Renal cortex interstitium (tissue), 11 donors: ENCODE data around the gene TMEM252. TPM values are rescaled to one million over a fixed set of nuclear protein-coding genes. Genes with fewer than 3 reads are reported as not detected.
A peak's percentile ranks its signal among the peaks of the same experiment; 100 is the strongest.

Experiments used
- DNase-seq, 11 donors: peaks; one replicate each; pipeline ENCODE4 v3.0.0-alpha.2; 2013; ENCODE audit warnings: low read depth in 9 of 11, low spot score in 4 of 11; ENCODE audit errors: extremely low read depth in 1 of 11
- polyA plus RNA-seq, 3 donors: library from polyadenylated mRNA; unstranded; fragments of 120-200 nt; gene quantifications; one replicate each; pipeline ENCODE4 v1.2.1, GENCODE V29; 2013; ENCODE audit not compliant: insufficient read length in 3 of 3

Gene TMEM252
- polyA plus RNA-seq, 3 donors: 8.1 to 11.1 (median 8.6) TPM

DNA sequence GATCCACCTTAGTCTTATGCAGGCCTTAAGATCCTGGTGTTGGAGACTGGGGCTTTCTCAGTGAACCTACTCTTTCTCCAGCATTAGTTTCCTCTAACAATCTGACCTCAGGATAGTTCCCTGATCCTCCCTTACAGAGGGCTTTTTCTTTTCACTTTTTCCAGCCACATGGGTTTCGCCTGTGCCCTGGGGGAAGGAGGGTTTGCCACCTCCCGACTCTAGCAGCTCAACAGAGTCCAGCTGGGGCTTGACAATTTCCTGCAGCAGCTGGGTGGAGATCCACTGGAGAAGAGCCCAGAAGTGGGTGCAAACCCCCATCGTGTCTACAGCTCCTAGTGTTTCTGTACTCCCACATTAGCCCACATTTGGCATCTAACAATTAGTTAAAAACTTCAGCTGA lies 7.6 kb upstream of the TMEM252 start:
- DNase-seq: no peak

DNA sequence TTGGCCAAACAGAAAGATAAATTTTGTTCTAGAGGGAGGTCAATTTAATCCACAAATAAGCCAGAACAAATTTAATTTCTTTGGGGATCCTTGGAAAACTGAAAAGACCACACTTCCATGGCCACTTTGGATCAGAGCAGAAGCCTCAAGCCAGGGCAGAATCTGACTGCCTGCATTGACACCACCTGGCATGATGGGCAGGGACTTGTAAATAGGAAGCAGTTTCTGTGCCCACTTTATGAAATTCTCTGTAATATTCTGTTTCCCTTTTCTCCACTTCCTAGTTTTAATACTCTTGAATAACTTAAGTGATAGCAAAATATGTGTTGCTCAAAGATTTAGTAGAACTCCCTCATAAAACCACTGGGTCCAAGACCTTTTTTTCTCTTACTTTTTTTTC lies 6.7 kb upstream of the TMEM252 start:
- no peak for DNase-seq

DNA sequence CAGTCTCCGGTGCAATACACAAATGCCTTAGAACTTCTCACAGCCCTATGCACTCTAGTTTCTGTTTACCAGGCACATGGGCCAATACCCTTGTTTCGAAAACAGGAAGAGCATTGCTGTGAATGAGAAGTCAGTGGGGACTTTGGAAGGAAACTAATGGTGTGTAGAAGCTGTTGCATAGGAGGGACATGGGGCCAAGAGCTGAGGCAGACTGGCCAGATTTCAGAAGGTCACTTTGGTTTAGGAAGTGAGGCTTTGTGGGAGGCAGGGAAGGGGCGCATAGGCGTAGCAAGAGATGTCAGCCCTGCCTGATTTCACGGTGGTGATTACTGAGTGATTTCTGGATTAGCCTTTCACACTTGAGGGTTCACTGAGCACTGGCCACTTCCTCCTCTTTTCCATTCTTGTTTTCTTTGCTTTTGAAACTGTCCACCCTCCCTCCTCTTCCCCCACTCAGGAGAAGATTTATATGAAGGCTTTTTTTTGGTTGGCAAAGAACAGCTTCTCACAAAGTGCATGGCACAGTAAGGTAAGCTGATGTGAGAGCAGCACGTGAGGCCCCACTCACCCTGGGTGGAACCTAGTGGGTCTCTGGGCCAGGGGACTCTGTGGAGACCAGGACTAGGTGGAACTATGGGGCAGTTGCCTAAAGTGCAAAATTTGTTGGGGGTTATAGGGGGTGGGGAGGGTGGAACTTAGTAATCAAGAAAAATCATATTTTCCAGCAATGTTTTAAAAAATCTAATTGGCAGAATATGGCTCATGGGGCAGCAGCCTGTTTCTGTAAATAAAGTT lies 6.1 kb upstream of the TMEM252 start:
- peak in 6 of 11 donors; percentile 60 to 79 (median 74) for DNase-seq

DNA sequence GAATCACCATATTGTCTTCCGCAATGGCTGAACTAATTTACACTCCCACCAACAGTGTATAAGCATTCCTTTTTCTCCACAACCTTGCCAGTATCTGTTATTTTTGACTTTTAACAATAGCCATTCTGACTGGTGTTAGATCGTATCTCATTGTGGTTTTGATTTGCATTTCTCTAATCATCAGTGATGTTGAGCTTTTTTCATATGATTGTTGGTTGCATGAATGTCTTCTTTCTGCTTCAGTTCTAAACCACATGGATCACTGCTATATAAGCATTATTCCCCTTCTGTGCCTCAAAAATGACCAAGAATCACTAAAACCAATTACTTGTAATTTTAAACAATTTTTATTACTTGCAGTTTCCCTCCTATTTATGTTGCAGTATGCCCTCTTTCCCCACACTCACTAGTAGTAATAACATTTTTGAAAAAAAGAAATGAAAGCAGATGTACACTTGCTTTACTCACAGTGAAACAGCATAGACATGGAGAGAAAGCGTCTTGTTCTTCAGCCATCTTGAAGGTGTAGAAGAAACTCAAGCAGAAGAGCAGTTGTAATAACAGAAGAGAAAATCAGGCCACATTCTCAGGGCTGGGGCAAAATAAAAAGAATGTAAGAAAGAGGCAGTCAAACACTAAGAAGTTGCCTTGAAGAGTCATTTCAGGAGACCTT lies 4.5 kb upstream of the TMEM252 start:
- no peak for DNase-seq

DNA sequence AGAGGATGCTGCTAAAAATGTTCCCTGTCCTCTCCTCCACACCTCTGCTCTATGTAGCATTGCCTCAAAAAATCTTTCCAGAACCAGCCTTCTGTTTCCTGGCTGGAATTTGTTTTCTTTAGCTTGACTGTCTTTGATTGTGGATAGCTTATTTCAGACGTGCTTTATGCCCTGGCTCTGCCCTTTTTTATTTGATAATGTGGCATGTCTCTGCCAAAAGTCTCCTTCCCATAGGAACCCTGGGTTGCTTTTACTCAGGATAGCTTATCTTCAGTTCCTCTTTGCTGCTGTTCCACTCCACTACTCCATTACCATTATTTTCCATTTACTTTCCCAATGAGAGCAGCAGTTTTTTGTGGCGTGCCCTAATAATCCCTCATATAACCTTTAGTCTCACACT lies 885 bp upstream of the TMEM252 start:
- DNase-seq: no peak

DNA sequence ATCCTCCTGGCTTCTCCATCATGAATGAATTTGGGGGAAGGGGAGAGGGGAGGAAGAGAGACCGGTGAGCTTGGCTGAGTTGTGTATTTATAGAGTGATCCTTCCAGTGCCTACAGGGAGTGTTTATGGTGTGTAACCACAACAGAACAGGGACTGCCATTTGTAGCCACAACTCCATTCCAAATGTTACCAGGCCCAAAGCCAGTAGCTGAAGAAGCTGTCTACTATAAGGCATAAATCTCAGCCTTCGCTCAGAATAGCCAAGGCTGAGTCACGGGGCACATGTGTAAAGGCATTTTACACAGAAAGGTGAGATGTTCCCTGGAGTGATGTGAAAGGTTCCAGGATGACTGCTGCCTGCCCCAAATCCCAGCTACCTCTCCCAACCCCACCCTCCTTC lies 2.5 kb downstream of the TMEM252 start:
- no peak for DNase-seq

DNA sequence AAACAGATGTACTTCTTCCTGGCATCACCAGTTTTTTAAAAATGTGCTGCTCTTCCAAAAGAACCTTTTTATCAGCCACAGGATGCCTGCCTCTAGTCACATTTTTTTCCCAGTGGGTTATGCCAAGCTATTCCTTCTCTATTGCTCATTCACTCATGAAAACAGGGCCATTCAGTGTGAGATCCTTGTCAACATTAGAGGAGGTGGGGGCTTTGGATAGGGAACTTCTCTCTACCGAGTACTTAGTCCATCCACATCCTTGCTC lies 3.1 kb downstream of the TMEM252 start:
- no peak for DNase-seq

DNA sequence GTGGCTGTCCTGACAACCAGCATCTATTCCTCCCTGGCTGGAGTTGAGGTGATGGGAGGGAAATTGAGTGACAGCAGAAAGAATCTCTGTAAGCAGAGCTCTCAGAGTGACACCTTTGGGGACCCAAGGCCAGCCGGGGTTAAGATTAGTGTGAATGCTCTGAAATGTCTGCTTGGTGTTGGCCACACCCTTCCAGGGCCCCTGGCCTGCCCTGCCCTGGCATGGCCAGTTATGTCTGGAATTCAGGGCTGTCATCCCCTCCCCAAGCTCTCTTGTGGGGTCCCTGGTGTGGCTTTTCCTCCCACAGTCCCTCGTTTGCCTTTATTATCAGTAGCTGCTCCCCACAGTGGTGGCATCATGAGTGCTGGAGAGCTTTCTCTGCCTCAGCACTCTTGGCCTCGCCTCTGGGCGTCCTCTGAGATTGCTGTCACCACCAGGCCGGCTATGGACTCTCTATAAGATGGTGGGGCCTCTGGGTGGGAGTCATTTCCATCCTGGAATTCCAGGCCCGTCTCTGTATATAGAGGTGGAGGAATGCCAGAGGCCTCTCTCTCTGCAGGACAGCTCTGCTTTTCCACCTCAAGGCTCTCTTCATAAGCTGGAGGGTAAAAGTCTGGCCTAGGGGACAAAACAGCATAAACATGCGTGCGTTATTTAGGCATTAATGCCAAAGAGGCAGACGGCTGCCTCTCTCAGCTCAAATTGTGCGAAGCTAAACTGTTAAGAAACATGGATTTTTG lies 3.6 kb downstream of the TMEM252 start:
- no peak for DNase-seq

DNA sequence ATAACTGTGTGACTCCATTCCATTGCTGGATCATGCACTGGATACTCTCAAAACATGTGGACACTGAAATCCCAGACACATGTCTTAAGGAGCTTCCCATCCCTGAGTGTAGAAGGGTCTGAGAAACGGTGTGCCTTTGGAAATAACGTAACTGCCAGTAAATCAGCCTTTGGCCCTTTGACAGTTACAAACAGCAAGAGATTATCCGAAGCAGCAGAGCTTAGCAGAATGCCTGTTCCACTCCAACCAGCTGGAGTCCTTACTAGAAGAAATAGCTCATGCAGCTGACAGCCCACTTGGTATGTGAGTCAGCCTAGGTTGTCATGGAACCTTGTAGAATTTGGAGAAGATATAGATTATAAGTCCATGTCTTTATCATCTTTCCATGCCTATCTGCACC lies 7.0 kb downstream of the TMEM252 start:
- DNase-seq: peak in 1 of 11 donors; percentile 64

DNA sequence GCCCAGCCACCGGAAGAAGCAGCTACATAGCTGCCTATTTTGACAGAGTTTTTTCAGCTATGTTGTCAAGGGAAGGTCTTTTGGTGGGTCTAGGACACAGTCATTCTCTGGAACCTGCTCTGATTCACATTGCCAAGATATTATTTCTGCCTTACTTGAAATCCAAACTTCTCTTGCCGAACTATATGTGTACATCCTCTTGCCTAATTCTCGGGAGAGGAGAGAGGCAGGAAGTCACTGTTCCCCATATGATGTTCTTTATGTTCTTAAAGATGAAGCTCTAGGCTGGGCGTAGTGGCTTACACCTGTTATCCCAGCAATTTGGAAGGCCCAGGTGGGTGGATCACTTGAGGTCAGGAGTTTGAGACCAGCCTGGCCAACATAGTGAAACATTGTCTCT lies 8.6 kb downstream of the TMEM252 start:
- no peak for DNase-seq

DNA sequence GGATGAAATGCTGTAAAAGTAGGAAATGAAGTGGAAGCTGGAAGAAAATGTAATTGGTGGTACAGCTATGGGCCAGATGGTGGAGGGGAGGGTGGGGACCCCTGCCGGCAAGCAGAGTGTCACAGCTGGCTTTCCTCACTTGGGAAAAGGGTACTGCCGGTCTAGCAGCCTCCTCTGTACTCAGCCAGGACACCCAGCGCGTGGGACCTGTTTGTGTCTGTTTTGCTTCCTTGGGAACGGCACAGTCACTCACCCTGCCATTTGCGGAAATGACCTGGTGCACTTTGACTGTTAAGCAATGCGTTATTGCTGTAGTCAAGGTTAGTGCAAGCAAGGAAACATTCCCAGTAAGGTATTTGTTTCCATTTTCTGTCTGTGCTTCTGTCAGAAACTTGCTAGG lies 10.1 kb downstream of the TMEM252 start:
- DNase-seq: peak in 10 of 11 donors; percentile 56 to 87 (median 72)

DNA sequence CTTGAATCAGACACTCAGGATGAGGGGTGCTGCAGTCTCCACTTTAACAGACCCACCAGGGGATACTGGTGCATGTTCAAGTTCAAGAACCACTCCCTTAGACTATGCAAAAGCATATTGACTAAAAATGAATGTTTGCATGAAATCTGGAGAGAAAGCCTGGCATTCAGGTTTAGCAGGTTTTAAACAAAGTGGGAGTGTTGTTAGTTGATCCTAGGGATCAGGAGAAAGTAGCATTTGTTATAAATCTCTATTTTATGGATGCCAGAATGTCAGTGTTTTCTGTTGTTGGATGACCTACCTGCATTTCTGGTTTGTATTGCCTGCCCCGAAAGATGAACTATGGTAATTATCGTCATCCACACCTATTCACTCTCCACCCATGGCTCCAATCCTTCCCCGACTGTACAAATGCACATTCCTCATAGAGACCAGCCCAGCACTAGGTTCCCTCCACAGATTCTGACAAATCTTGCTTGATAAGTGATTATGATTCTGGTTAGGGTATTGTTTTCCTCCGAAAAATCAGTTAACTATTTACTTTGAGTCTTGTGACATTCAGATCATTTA lies 17.2 kb downstream of the TMEM252 start:
- no peak for DNase-seq

DNA sequence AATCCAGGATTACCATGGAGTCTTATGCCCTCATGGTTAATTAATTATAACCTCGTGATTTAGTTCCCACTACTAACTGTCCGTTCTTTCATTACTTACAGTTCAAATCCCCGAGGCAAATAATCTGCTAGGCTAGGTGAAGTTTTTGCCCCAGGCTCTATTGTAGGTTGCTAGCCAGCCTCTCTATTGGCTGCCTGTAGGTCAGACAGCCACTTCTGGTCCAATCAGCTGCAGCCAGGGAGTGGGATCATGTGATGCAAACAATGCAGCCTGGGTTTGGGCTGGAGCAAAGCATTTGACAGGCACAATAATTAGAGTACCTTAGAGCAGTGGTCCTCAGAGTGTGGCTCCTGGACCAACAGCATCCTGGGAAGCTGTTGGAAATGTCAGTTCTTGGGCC lies 17.7 kb downstream of the TMEM252 start:
- DNase-seq: no peak

DNA sequence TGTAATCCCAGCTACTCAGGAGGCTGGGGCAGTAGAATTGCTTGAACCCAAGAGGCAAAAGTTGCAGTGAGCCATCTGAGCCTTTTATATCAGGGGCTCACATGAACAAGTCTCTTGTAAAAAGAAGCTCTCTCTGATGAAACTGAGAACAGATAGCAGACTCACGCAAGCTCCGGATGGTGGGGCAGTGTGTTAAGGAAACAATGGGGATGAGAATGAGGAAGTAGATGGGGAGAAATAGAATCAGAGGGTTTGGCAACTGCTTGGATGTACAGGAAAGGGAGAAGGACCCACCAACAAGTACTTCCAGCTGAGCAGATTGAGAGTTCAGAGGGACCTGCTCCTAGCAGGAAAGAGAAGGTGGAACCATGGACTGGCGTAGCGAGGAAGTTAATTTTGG lies 18.6 kb downstream of the TMEM252 start:
- DNase-seq: no peak

DNA sequence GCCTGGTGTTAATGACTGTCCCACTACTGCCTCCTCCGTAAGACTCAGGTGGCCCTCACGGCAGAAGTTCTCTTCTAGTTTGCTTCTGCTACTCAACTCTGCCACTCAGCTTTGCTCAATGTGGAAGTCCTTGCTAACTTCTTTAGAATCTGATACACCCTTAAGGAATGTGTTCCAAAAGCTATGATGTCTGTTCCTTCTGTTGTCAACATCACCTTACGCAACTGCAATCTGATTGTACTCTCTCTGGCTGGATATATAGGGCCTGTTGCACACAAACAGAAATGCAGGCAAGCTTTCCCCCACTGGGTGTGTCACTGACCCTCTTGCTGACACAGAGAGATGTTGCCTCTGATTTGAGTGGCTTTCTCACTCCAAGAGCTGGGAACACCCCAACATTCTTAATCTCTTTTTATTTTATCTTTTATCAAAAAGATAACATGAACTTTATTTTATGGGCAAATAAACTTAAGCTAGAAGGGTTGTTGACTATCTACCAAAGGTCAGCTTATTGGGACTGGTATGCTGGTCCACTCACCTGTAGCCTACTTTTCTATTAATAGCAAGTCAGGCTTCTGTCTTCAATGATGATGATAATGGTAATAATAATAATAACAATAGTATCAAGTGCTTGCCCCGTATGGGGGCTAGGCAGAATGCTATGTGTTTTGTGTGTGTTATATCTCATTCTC lies 25.2 kb downstream of the TMEM252 start:
- DNase-seq: no peak

DNA sequence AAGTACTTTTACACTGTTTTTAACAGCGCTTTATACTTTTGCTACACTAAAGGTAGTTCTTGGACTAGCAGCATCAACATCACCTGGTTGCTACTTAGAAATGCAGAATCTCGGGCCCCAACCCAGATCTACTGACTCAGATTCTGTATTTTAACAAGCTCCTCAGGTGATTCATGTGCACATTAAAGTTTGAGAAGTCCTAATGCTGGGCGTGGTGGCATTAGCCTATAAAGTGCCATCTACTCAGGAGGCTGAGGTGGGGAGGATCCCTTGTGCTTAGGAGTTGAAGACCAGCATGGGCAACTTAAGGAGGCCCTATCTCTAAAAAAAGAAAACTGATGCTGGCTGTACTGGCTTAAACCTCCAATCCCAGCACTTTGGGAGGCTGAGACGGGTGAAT lies 26.7 kb downstream of the TMEM252 start:
- no peak for DNase-seq

DNA sequence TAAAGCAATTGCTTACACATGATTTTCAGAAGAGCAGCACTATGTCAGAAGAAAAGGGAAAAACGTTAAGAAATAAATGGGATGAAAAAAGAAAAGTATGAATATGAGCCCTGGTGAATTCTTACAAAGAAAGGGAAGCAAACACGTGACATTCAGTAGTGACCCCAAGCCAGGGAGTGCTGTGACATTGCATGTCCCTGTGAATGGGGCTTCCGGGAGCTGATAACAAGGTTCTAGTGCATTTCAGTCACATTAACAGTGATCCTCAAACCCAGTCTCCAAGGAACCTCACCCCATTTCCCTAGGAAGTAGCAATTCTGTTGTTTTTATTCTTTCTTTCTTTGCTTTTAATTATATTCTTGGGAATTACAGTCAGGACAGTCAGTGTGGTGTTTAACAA lies 27.3 kb downstream of the TMEM252 start:
- no peak for DNase-seq

DNA sequence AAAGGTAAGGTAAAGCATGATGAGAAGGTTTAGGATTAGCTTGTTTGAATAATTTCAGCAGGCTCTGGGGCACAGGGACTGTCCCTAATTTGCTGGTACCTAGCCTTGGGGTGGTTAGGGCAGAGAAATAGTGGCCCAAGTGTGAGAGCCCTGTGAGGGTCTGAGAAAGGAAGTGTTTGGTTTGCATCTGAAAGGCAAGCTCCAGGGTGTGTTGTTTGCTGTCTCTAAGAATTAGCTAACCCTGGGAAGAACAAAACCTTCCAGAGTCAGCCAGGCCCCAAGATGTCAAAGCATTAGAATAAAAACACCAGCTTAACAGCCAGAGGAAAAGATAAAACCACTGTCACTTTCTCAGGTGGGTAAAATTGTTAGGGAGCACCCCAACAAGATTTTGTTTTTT lies 31.0 kb downstream of the TMEM252 start:
- no peak for DNase-seq

DNA sequence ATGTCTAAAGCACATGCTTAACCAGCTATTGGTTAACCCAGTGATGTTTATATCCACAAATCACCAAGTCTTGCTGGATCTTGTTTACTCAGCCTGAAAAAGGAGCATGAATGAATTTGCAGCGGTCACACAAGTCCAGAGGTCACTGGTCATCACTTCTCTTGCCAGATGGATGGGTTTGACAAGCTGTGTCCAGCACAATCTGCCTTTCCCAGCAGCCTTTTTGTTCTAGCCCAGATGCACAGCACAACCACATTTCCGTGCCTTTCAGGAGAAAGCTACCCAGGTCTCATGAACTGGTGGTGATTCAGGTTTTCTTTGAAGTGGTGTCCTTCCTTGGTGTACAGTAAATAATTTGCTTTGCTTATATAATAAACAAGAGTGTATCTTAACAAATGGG lies 32.1 kb downstream of the TMEM252 start:
- no peak for DNase-seq

DNA sequence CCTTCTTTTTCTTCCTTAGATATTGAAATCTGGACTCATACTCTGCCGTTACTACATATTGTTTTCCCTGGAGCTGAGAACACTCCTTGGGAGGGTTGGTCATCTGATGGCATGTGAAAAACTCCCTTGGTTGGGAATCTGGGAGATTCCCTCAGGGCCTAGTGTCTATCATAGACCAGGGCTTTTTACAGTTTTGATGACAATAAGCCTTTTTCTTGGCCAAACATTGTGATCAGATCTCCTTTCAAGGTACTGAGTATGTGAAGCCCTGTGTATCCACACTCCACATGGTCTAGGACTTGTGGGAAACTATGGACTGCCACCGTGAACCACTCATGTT lies 32.9 kb downstream of the TMEM252 start:
- no peak for DNase-seq
